Fibroblast of skin of abdomen (primary cell): ENCODE data around the gene SCYL1.

Experiments used
- DNase-seq: peaks from one replicate; pipeline ENCODE4 v3.0.0-alpha.2; 2013

SCYL1 gene

GRCh38 chr11:65572356-65573051 lies 47.6 kb downstream of the SCYL1 start, which contains the start of gene FAM89B:
Gene FAM89B (plus strand): TSS chr11:65572538. CDS start chr11:65572670, 132 bp downstream.
- peak; percentile 88 for DNase-seq

- DNase-seq, result no peak
Measured at GRCh38 chr11:65573391-65574079, 48.7 kb downstream of the SCYL1 start.

- DNase-seq, result peak; percentile 95
Measured at GRCh38 chr11:65574109-65574810, 49.4 kb downstream of the SCYL1 start.

GRCh38 chr11:65574811-65575567 lies 50.1 kb downstream of the SCYL1 start:
- peak; percentile 12 for DNase-seq

GRCh38 chr11:65575568-65576231 lies 50.8 kb downstream of the SCYL1 start, which contains the start of gene EHBP1L1:
Gene EHBP1L1 (plus strand): TSS chr11:65576053. CDS start chr11:65576303, 250 bp downstream.
- DNase-seq, result peak; percentile 51

- DNase-seq, result no peak
Measured at GRCh38 chr11:65576232-65576866, 51.5 kb downstream of the SCYL1 start.

GRCh38 chr11:65576867-65577755 lies 52.2 kb downstream of the SCYL1 start:
- DNase-seq, result peak; percentile 30

GRCh38 chr11:65577756-65578109 lies 52.9 kb downstream of the SCYL1 start:
- DNase-seq, result no peak

GRCh38 chr11:65578134-65578533 lies 53.3 kb downstream of the SCYL1 start:
- no peak for DNase-seq

- no peak for DNase-seq
Measured at GRCh38 chr11:65578667-65579066, 53.8 kb downstream of the SCYL1 start.

- DNase-seq, result no peak
Measured at GRCh38 chr11:65579291-65579690, 54.4 kb downstream of the SCYL1 start.

GRCh38 chr11:65580031-65580692 lies 55.3 kb downstream of the SCYL1 start:
- DNase-seq, result no peak

- no peak for DNase-seq
Measured at GRCh38 chr11:65580756-65581155, 55.9 kb downstream of the SCYL1 start.

- DNase-seq, result no peak
Measured at GRCh38 chr11:65581928-65582327, 57.0 kb downstream of the SCYL1 start.

- no peak for DNase-seq
Measured at GRCh38 chr11:65583589-65583988, 58.7 kb downstream of the SCYL1 start.

GRCh38 chr11:65584106-65584505 lies 59.2 kb downstream of the SCYL1 start:
- DNase-seq, result no peak

GRCh38 chr11:65584723-65585171 lies 59.9 kb downstream of the SCYL1 start:
- DNase-seq, result no peak

- no peak for DNase-seq
Measured at GRCh38 chr11:65585396-65586246, 60.7 kb downstream of the SCYL1 start.

GRCh38 chr11:65586247-65586630 lies 61.4 kb downstream of the SCYL1 start:
- DNase-seq, result no peak
